Right kidney (tissue), 9 donors: ENCODE results near the gene DCAF4.

Experiments used
- DNase-seq: peaks from one replicate; pipeline ENCODE4 v3.0.0-alpha.2; 2016
- long read RNA-seq, 8 donors: transcript quantifications; one replicate each; lab custom pipeline, GENCODE V29; 2026

DCAF4 gene, protein sequence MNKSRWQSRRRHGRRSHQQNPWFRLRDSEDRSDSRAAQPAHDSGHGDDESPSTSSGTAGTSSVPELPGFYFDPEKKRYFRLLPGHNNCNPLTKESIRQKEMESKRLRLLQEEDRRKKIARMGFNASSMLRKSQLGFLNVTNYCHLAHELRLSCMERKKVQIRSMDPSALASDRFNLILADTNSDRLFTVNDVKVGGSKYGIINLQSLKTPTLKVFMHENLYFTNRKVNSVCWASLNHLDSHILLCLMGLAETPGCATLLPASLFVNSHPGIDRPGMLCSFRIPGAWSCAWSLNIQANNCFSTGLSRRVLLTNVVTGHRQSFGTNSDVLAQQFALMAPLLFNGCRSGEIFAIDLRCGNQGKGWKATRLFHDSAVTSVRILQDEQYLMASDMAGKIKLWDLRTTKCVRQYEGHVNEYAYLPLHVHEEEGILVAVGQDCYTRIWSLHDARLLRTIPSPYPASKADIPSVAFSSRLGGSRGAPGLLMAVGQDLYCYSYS
- long read RNA-seq, donor 1, partial matches to known transcripts: 0 of 1 reads
- long read RNA-seq, donor 1, other reads (novel, unspliced or antisense): 0 of 1 reads
- long read RNA-seq, donor 2, partial matches to known transcripts: 0 of 2 reads
- long read RNA-seq, donor 2, other reads (novel, unspliced or antisense): 0 of 2 reads
- long read RNA-seq, donor 3, partial matches to known transcripts: 0 of 1 reads
- long read RNA-seq, donor 3, other reads (novel, unspliced or antisense): 0 of 1 reads
- long read RNA-seq, donor 4, partial matches to known transcripts: 0 of 3 reads
- long read RNA-seq, donor 4, other reads (novel, unspliced or antisense): 0 of 3 reads
- long read RNA-seq, donor 5: 0 reads
- long read RNA-seq, donor 6, partial matches to known transcripts: 0 of 1 reads
- long read RNA-seq, donor 6, other reads (novel, unspliced or antisense): 0 of 1 reads
- long read RNA-seq, donor 7: 0 reads
- long read RNA-seq, donor 8, partial matches to known transcripts: 0 of 1 reads
- long read RNA-seq, donor 8, other reads (novel, unspliced or antisense): 0 of 1 reads

GRCh38 chr14:72926292-72927028 is at the start of gene DCAF4:
DCAF4 (plus strand) TSS chr14:72926464; CDS start chr14:72937979, 11,515 bp downstream.
- DNase-seq: peak; percentile 90

GRCh38 chr14:72876710-72877063 is 49.6 kb upstream of the DCAF4 start:
- DNase-seq: no peak

DNA sequence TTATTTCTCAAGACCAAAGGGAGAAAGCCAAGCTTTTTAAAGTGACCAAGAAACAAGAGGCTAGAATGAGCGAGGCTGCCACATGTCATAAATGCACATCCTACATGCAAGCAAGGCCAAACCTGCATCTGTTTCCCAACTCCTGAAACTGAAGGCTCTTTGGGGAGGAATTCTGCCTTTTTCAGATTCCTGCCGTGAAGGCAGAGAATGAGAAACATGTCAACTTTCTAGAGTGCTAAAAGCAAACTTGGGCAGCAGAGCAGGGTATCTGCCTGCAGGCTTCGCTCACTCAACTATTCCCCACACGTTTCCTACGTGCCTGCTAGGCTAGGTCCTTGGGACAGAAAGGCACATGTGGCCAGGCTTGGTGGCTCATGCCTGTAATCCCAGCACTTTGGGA is 47.5 kb upstream of the DCAF4 start:
- DNase-seq: no peak

DNA sequence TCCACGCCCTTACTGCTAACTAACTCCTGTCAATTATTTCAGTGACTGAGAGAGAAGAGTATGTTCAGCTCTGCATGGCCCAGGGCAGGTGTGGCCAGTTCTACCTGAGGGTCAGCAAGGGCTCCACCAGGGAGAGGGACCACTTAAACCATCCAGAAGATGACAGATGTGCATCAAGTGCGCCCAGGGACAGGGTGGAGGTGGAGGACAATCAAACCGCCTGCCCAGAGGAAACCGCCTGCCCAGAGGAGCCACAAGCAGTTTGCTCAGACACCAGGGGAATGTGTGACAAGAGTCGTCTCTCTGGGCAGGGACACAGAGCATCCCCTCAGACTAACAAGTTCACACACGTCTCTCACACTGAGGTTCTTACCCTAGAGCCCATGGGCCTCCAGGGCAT is 46.8 kb upstream of the DCAF4 start:
- no peak for DNase-seq

GRCh38 chr14:72880164-72880563 is 46.1 kb upstream of the DCAF4 start:
- no peak for DNase-seq

DNA sequence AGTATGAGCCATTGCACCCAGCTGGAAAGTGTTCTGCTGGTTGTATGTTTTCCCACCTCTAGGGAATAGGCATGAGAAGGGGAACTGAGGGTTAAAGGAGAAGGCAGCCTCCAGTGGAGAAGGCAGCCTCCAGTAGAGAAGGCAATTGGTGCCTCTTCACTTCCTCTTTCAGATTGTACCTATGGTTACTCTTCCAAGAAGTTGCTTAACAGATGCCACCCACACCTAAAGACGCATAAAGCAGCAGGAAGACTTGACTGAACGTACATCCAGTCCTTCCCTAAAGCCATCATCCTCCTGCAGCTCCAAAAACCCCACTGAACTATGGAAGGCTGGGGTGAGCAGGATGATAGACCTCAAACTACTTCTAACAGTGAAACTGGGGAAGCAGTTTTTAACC is 45.4 kb upstream of the DCAF4 start:
- no peak for DNase-seq

- no peak for DNase-seq
Observed at GRCh38 chr14:72881543-72881942, 44.7 kb upstream of the DCAF4 start.

- no peak for DNase-seq
Observed at GRCh38 chr14:72882047-72882446, 44.2 kb upstream of the DCAF4 start.

- DNase-seq: no peak
Observed at GRCh38 chr14:72882463-72882862, 43.8 kb upstream of the DCAF4 start.

GRCh38 chr14:72883109-72883508 is 43.2 kb upstream of the DCAF4 start:
- DNase-seq: no peak

- DNase-seq: no peak
Observed at GRCh38 chr14:72883961-72884360, 42.3 kb upstream of the DCAF4 start.

GRCh38 chr14:72884386-72884785 is 41.9 kb upstream of the DCAF4 start:
- DNase-seq: no peak

GRCh38 chr14:72887514-72887913 is 38.8 kb upstream of the DCAF4 start:
- no peak for DNase-seq

- no peak for DNase-seq
Observed at GRCh38 chr14:72888192-72888591, 38.1 kb upstream of the DCAF4 start.

GRCh38 chr14:72888636-72889201 is 37.5 kb upstream of the DCAF4 start:
- DNase-seq: no peak

DNA sequence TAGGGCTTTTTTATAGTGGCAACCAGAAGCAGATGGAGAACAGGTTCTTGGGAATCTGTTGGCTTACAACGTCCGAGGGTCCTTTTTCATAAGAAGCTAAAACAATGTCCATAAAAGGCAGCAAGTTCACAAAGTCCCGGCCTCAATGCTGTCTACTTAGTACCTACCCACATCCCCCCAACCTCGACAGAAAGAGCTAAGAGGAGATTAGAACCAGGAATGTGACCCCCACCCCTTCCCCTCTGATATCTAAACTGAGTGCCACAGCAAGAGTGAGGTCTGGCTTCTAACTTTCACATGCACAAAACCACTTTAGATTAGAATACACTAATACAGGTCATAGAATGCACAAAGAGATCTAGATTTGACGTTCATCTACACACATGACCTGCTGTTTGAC is 36.9 kb upstream of the DCAF4 start:
- no peak for DNase-seq

DNA sequence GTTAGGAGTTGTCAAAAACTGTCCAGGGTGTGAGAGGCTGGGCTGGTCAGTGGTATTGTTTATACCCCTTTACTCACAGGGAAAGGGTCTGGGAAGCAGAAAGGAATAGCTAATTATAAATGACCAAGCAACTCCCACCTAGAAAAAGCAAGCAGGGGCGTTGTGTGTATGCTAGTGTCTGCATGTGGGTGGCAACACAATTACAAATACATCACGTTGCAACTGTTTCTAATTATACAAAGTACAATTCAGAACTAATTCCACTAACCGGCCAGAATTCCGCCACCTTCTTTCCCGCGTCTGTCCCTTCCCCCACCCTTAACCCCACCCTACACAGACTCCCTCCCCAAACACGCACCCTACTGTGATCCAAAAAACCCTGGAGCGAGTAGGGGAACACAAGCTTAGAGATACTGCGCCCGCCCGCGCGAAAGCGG is 34.6 kb upstream of the DCAF4 start:
- no peak for DNase-seq

- peak; percentile 68 for DNase-seq
Observed at GRCh38 chr14:72892103-72892878, 34.0 kb upstream of the DCAF4 start.

- DNase-seq: peak; percentile 79
Observed at GRCh38 chr14:72892879-72893635, 33.2 kb upstream of the DCAF4 start.

GRCh38 chr14:72893636-72894322 is 32.5 kb upstream of the DCAF4 start, which contains the start of gene DPF3:
DPF3 (minus strand) TSS chr14:72894101; CDS start chr14:72894088, 13 bp downstream.
- DNase-seq: peak; percentile 89
